GM13977 (cell line): ENCODE results near the gene OR14I1.

Experiments
- DNase-seq: peaks from one replicate; pipeline ENCODE4 v3.0.0; 2012; ENCODE audit warnings: low spot score
- CTCF ChIP-seq: IDR thresholded peaks from 2 replicates; pipeline ENCODE4 v1.5.1; 2012; ENCODE audit warnings: mild to moderate bottlenecking, control low read depth; ENCODE audit not compliant: insufficient read depth; ENCODE audit errors: extremely low read depth, missing control alignments
- in situ Hi-C: fragments of 300-500 bp; cut with MboI; formaldehyde crosslinking; loops from one replicate; pipeline ENCODE4 v1.12.0; 2022; ENCODE audit warnings: low sequenced_read_pairs, low pct_unique_long_range_greater_than_20kb, mixed read lengths, inconsistent platforms; ENCODE audit not compliant: unreplicated experiment

OR14I1 gene

GRCh38 chr1:248739572-248740205, 37.1 kb upstream of the OR14I1 start:
- in situ Hi-C loops: no loop called here
- no peak for TF ChIP-seq CTCF
- DNase-seq: no peak

GRCh38 chr1:248737457-248737856, 34.9 kb upstream of the OR14I1 start:
- DNase-seq: no peak
- no peak for TF ChIP-seq CTCF
- in situ Hi-C loops: no loop called here

- TF ChIP-seq CTCF: no peak
- in situ Hi-C loops: no loop called here
- no peak for DNase-seq
Observed at GRCh38 chr1:248736977-248737376, 34.4 kb upstream of the OR14I1 start.

GRCh38 chr1:248733566-248733965, 31.0 kb upstream of the OR14I1 start:
- in situ Hi-C loops: no loop called here
- DNase-seq: no peak
- TF ChIP-seq CTCF: no peak

GRCh38 chr1:248730507-248731335, 28.2 kb upstream of the OR14I1 start:
- no peak for DNase-seq
- in situ Hi-C loops: no loop called here
- TF ChIP-seq CTCF: no peak

- no peak for DNase-seq
Observed at GRCh38 chr1:248714248-248714647, 11.7 kb upstream of the OR14I1 start.

More at GRCh38 chr1:248714248-248714647, 11.7 kb upstream of the OR14I1 start:
- in situ Hi-C loops: no loop called here
- TF ChIP-seq CTCF: no peak
